Central memory CD4-positive, alpha-beta T cell (primary cell): ENCODE data around the gene SMCO1.
A peak's percentile ranks its signal among the peaks of the same experiment; 100 is the strongest.
"Not testable (repeated sequence)": the region's sequence is repeated elsewhere in the genome, so short reads cannot be mapped to it uniquely, and the experiment has no call there.

Experiments
- DNase-seq: peaks from one replicate; pipeline ENCODE4 v3.0.0; 2022

Gene SMCO1

DNA sequence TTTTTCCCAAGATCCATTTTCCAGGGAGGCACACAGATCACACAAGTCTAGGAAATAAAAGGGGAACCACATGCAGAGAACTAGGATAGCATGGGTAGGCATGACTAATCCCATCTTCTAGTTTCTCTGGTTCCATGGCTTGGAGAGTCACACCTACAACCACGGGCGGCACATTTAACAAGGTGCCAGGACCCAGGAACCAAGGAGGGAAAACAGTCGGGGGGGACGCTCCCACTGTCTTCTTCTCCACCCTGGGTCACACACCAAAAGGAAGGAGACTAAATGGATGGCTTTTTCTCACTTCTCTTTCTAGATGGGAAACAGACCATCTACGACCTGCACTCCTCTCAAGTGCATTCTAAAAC lies 4.6 kb upstream of the SMCO1 start:
- no peak for DNase-seq

DNA sequence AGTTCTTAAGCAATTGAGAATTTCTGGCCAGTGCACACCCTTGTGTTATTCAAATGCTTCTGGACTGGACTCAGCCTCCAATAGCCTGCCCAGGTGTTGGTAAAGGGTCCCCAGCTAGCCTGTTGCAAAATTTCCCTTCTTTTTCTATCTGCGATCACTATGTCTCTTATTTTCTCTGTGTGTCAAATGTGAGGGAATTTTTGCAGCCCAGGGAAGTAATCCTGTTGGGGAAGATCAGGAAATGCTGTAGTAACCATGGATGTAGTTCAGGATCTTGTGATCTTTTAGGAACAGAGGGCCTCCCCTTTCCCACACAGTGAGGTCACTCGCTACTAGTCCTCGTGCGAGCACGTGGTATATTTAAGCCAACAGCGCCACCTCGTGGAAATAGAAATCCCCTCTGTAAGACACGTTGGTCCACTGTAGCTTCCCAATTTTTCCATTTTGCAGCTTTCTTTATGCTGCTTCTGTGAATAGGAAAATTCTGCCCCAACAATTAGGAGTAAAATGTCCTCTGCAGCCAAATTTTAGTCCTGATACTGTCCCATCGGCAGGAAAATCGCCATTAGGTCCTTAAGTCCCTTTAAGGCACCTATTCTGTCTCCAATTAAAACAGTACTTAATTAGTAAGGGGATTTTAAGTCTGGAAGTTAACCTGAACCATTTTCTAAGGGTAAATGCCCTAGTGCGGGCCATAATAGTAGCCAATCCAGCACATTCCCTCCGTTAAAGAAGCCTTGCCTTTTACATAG lies 4.0 kb upstream of the SMCO1 start:
- DNase-seq: peak; percentile 40

DNA sequence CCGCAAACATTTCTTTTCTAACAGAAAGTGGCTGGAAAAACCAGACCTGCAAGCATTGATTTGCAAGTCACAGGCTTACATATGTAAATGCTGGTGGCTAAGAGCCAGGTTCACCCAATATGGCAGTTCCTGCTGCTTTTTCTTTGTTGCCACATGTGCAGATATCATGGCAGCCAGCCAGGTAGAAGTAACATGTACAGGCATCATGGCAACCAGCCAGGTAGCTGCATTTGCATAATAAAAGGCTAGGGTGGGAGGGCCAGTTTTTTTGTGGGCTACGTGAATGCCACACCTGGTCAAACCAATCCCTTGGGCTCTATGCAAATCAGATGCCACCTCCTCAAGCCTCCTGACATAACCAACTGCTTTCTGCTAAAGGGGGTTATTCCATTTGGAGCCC lies 2.8 kb upstream of the SMCO1 start:
- no peak for DNase-seq

DNA sequence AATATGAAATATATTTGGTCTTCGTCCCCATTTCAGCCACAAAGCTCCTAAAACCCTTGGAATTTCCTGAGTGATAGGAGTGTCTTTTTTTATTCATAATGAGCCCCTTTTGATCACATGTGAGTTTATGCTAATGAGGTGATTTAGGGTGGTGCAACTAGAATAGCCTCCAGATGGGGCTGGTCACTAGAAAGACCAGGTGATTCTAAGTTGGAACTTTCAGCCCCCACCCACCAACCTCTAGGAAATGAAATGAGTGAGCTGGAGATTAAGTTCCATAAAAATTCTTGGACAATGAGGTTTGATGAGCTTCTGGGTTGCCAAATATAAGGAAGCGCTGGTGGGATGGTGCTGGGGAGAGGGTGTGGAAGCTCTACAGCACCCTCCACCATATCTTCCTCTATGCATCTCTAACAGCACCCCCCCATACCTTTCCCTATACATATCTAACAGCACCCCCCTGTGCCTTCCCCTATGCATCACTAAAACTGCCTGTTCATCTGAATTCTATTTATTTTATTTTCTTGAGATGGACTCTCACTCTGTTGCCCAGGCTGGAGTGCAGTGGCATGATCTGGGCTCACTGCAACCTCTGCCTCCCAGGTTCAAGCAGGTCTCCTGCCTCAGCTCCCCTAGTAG lies 2.1 kb upstream of the SMCO1 start:
- no peak for DNase-seq

DNA sequence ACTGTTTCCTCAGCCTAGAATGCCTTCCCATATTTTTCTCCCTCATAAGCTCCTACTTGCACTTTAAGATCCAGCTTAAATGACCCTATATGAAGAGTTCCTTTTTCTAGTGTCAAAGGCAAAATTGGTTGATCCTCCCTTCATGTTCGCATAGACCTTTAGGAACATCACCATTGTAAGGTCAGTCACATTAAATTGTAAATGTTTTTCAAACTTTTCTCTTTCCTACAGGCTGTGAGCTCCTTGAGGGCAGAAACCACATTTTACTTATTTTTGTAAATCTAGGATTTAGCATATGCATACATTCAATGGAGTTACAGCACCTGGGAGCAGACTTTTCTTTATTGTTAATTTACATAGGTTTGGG lies 813 bp downstream of the SMCO1 start:
- DNase-seq: no peak

DNA sequence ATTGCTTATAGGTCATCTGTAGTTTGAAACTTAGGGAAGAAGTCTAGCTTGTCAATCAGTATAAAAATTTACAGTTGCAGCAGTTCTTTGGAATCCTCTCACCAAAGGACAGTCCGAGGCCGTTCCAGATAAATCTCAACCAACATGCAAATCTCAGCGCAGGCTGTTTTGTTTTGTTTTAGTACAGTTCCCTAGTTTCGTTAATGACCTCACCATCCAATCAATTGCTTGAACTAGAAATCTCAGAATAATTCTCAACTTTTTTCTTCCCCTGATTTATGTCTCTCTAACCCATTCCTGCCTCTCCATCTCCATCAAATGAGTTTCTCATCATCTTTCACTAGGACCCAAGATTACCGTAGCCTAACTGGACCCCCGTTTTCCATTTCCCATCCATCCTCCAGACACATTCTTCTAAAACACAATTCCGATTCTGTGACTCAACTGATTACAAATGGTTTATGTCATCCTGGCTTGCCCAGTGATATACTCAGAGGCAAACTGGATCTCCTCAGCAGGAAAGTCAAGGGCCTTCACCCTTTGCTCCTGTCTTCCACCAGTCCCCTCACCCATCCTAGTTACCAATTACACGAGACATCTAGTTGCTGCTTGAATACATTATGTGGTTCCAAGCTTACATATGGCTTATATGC lies 1.3 kb downstream of the SMCO1 start:
- no peak for DNase-seq

DNA sequence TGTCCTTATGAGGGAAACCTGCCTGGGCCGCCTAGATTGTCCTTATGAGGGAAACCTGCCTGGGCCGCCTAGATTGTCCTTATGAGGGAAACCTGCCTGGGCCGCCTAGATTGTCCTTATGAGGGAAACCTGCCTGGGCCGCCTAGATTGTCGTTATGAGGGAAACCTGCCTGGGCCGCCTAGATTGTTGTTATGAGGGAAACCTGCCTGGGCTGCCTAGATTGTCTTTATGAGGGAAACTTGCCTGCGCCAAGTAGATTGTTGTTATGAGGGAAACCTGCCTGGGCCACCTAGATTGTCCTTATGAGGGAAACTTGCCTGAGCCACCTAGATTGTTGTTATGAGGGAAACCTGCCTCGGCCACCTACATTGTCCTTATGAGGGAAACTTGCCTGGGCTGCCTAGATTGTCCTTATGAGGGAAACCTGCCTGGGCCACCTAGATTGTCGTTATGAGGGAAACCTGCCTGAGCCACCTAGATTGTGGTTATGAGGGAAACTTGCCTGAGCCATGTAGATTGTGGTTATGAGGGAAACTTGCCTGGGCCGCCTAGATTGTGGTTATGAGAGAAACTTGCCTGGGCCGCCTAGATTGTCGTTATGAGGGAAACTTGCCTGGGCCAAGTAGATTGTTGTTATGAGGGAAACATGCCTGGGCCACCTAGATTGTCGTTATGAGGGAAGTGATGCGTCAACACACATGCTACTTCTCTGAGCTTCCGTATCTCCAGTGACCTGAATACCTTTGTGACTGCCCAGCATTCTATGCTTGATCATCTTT lies 3.3 kb downstream of the SMCO1 start:
- DNase-seq: not testable (repeated sequence)

DNA sequence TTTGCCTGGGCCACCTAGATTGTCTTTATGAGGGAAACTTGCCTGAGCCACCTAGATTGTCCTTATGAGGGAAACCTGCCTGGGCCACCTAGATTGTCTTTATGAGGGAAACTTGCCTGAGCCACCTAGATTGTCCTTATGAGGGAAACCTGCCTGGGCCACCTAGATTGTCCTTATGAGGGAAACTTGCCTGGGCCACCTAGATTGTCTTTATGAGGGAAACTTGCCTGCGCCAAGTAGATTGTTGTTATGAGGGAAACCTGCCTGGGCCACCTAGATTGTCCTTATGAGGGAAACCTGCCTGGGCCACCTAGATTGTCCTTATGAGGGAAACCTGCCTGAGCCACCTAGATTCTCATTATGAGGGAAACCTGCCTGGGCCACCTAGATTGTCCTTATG lies 4.0 kb downstream of the SMCO1 start:
- not testable (repeated sequence) for DNase-seq

DNA sequence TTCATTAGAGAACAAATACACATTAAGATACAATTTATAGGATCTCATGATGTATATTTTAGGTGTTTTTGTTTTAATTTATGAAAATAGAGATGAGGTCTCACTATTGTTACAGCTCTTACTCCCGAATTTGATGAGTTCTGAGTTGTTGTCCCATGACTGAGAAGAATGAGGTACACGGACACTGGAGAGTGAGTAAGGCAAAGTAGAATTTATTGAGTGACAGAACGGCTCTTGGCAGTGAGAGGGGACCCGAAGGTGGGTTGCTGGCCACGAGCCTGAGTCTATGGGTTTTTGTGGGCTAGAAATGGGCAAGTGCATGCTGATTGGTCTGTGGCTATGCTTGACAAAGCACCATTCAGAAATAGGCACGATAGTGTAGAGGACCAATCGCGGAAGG lies 8.5 kb downstream of the SMCO1 start:
- DNase-seq: no peak

DNA sequence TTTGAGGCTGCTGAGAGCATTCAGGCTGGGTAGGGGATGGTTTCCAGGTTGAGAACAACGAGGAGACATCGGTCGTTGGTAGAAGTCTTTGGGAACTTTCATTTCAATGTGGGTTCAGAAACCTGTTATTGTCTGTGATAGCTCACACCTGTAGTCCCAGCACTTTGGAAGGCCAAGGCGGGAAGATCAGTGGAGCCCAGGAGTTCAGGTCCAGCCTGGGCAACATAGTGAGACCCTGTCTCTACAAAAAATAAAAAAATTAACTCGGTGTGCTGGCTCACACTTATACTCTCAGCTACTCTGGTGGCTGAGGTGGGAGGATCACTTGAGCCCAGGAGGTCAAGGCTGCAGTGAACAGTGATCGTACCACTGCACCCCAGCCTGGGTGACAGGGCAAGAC lies 10.6 kb downstream of the SMCO1 start:
- no peak for DNase-seq

DNA sequence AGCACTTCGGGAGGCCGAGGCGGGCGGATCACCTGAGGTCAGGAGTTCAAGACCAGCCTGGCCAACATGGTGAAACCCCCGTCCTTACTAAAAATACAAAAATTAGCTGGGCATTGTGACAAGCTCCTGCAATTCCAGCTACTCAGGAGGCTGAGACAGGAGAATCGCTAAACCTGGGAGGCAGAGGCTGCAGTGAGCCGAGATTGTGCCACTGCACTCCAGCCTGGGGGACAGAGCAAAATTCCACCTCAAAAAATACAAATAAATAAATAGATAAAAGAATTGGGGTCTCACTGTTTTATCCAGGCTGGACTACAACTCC lies 11.1 kb downstream of the SMCO1 start:
- DNase-seq: not testable (repeated sequence)

DNA sequence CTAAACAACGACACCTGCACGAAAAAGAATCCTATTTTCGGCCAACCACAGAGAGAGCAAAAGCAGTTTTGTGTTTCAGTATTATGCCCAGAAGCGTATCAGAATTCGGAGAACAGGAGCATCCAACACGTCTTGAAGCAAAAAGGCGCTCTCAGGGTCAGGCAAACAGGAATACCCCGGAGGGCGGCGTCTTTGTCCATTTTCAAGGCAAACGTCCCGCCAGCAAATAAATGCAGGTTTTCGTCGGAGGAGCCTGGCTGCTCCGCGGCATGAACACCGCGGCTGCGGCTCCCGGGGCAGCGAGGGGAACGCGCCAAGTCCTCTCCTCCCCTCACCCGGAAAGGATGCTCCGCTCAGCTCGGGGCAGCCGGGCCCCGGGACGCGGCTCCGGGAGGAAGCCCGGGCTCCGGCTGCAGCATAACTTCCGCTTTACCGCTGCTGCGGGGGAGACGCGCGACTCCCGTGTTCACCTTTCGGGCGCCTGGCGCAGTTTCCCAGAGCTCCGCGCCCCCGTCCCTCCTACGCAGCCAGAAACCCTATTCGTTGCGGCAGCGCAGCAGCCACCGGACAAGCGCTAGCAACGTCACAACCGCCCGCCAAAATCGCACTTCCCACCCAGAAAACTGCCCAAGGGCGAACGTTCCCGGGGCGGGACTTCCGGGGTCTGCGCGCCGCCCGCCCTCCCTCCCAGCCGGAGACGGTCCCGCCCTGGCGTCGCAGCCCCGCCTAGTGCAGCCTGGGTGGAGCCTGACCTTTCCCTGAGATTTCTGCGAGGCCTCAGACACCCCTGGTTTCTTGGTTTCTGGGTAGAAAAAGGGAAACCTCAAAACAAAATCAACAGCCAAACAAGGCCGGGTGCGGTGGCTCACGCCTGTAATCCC lies 11.7 kb downstream of the SMCO1 start, which contains the start of gene RNF168:
Gene RNF168, minus strand, starts transcription at position 573 of the 881 bp plus-strand sequence. CDS start 595 bp downstream, outside the sequence.
- DNase-seq: peak; percentile 80

DNA sequence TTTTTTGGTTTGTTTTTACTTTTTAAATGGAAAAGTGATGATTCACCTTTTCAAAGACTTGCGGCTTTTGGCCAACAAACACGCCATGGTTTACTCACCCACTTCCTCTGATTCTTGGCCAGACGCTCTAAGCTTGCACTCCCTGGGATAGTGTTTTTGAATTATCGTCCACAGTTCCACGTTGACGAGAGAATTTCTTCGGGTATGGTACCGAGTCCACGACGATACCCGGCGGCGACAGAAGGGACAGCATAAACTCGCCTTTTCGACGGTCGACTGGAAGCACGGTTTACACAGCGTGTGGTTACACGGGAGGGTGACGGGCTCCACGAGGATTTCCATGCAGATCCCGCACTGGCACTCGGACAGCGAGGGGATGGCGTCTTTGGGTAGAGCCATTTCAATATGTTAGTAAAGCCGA lies 12.4 kb downstream of the SMCO1 start:
- peak; percentile 78 for DNase-seq

DNA sequence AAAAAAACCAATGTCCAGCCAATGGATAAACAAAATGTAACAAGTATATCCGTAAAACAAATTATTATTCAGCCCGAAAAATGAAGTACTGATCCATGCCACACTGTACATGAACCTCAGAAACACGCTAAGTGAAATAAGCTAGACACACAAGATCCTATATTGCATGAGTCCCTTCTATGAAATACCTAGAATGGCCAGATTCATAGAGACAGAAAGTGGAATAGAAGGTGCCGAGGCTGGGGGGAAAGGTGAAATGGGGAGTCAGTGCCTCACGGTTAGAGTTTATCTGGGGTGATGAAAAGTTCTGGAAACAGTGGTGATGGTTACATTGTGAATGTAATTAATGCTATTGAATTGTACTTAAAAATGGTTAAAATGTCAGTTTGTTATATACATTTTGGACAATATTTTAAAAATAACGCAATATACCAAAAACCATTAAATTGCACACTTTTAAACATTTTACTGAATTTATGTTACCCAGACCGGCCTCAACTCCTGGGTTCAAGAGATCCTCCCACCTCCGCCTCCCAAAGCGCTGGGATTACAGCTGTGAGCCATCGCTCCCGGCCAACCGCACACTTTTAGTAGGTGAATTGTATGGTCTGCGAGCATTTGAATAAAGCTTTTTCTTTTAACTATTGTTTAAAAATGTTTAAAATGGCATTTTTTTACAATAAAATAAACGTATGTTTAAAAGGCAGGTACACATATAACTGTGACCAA lies 13.7 kb downstream of the SMCO1 start:
- no peak for DNase-seq

DNA sequence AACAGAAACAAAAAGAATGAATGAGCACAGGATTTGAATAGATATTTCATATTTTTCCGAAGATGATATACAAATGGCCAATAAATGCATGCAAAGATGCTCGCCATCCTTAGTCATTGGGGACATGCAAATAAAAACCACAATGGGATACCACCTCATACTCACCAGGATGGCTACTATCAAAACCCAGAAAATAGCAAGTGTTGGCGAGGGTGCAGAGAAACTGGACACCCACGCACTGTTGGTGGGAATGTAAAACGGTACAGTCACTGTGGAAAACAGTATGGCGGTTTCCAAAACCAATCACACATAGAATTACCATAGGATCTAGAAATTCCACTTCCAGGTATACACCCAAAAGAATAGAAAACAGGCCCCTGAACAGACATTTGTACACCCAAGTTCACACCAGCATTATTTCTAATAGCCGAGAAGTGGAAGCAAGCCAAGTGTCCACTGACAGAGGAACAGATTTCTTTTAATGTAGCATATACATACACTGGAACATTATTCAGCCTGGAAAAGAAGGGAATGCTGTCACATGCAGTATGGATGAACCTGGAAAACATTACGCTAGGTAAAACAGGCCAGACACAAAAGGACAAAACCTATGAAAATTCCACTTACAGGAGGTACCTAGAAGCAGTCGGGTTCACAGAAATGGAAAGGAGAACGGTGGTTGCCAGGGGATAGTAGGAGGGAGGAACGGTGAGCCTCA lies 15.2 kb downstream of the SMCO1 start:
- no peak for DNase-seq

DNA sequence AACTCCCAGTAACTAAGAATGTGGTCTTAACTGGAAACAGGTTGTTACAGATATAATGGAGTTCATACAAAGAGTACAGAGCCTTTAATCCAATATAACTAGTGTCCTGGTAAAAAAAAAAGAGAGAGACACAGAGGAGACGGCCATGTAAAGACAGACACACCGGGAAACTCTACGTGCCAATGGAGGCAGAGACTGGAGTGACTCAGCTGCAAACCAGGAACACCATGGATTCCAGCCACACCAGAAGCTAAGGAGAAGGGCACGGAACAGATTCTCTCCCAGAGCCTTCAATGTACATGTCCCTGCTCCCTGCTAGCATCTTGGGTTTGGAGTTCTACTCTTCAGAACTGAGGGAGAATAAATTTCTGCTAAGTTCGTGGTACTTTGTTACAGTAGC lies 16.1 kb downstream of the SMCO1 start:
- DNase-seq: no peak

DNA sequence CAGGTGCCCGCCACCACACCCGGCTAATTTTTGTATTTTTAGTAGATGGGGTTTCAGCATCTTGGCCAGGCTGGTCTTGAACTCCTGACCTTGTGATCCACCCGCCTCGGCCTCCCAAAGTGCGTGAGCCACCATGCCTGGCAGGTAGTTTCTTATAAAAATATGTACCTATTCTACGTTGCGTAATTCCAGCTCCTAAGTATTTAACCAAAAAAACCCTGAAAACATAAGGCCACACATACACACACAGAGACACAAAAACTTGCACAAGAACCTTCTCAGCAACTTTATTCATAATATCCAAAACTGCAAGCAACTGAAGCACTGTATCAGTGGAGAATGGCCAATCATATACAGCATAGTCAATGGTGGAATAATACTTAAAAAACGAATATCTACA lies 16.8 kb downstream of the SMCO1 start:
- DNase-seq: no peak

DNA sequence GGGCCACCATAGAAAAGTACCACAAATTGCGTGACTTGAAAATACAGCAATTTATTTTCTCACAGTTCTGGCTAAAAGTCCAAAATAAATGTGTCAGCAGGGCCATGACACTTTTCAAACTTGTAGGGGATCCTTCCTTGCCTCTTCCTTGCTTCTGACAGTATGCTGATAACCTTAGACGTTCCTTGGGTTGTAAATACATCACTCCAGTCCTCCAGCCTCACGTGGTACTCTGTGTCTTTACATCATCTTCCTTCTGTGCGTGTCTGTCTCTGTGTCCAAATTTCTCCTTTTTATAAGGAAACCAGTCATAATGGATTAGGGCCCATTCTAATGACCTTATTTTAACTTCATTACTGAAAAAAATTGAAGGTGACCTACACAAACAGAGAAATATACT lies 19.0 kb downstream of the SMCO1 start:
- no peak for DNase-seq

DNA sequence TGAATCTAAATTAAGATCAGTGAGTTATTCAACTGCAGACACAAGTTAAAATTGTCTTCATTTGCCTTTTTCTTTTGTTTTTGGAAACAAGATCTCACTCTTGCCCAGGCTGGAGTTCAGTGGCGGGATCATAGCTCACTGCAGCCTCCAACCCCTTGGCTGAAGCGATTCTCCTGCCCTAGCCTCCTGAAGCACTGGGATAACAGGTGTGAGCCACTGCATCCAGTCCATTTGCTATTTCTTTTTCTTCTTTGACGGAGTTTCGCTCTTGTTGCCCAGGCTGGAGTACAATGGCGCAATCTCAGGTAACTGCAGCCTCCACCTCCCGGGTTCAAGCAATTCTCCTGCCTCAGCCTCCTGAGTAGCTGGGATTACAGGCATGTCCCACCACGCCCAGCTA lies 21.9 kb downstream of the SMCO1 start:
- no peak for DNase-seq

DNA sequence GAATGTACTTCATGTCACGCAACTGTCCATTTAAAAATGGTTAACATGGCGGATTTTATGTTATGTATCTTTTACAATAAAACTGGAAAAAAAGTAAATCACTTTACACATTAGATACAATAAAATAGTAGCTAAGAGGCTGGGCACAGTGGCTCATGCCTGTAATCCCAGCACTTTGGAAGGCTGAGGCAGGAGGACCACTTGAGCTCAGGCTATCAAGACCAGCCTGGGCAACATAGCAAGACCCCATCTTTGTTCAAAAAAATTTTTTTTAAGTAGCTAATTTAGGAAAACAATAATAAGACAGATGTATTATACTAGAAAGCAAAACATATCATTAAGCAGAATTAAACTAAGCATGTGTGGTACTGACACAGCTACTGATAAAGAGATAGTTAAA lies 23.1 kb downstream of the SMCO1 start:
- no peak for DNase-seq

DNA sequence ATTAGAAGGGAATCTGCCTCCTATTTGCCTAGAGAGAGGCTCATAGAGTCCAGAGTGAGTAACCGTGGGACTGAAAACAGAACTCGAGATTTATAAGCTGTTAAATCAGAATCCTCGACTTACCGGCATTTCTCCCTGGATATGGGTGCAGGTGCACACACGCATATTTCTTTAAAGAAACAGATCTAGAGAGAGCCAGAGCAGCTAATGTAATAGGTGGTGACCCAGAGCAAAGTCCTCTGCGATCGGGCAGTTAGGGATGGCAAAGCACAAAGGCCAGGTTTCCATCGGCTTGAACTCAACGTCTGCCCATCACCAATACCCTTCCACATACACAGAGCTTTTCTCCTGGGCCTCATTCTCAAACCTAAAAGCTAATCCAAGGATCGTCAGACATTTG lies 25.4 kb downstream of the SMCO1 start:
- no peak for DNase-seq
